GM18507 (cell line): ENCODE data around the gene SCN9A.
"Not testable (repeated sequence)": the region's sequence is repeated elsewhere in the genome, so short reads cannot be mapped to it uniquely, and the experiment has no call there.

ENCODE experiments used
- DNase-seq: peaks from one replicate; pipeline ENCODE4 v3.0.0; 2011; ENCODE audit warnings: low read depth; ENCODE audit not compliant: insufficient read length; ENCODE audit errors: extremely low spot score
- FAIRE-seq: peaks from 2 replicates; lab custom pipeline; 2011; peaks lifted over from hg19 to GRCh38; lab: Jason Lieb, UNC

SCN9A gene

GRCh38 chr2:166375736-166376487 lies at the start of gene SCN9A:
SCN9A (minus strand) TSS chr2:166375944; CDS start chr2:166311756, 64,188 bp downstream.
- DNase-seq (peak; percentile 1), FAIRE-seq (no peak)

GRCh38 chr2:166424841-166425240 lies 49.1 kb upstream of the SCN9A start:
- FAIRE-seq = no peak
- DNase-seq = no peak

GRCh38 chr2:166419616-166419934 lies 43.8 kb upstream of the SCN9A start:
- no peak for DNase-seq
- no peak for FAIRE-seq

GRCh38 chr2:166418853-166419615 lies 43.3 kb upstream of the SCN9A start:
- DNase-seq (no peak), FAIRE-seq (no peak)

- no peak for FAIRE-seq
These were observed 41.9 kb upstream of the SCN9A start for GRCh38 chr2:166417669-166418068.

GRCh38 chr2:166413255-166413654 lies 37.5 kb upstream of the SCN9A start:
- FAIRE-seq = no peak
- no peak for DNase-seq

More at GRCh38 chr2:166417669-166418068, 41.9 kb upstream of the SCN9A start:
- no peak for DNase-seq

GRCh38 chr2:166411473-166412230 lies 35.9 kb upstream of the SCN9A start:
- DNase-seq (no peak), FAIRE-seq (no peak)

- FAIRE-seq (no peak), DNase-seq (no peak)
These were observed 35.2 kb upstream of the SCN9A start for GRCh38 chr2:166410828-166411472.

GRCh38 chr2:166407746-166408145 lies 32.0 kb upstream of the SCN9A start:
- FAIRE-seq = not testable (repeated sequence)

GRCh38 chr2:166406374-166406773 lies 30.6 kb upstream of the SCN9A start:
- no peak for DNase-seq
- FAIRE-seq = no peak

More at GRCh38 chr2:166407746-166408145, 32.0 kb upstream of the SCN9A start:
- not testable (repeated sequence) for DNase-seq

GRCh38 chr2:166405569-166405926 lies 29.8 kb upstream of the SCN9A start:
- no peak for DNase-seq
- FAIRE-seq = no peak

- no peak for DNase-seq
- no peak for FAIRE-seq
These were observed 29.3 kb upstream of the SCN9A start for GRCh38 chr2:166404831-166405568.

GRCh38 chr2:166394245-166394644 lies 18.5 kb upstream of the SCN9A start:
- DNase-seq (no peak), FAIRE-seq (no peak)

GRCh38 chr2:166393008-166393407 lies 17.3 kb upstream of the SCN9A start:
- no peak for DNase-seq
- no peak for FAIRE-seq

GRCh38 chr2:166388481-166389070 lies 12.8 kb upstream of the SCN9A start:
- no peak for FAIRE-seq
- DNase-seq = no peak

- DNase-seq (no peak), FAIRE-seq (no peak)
These were observed 9.6 kb upstream of the SCN9A start for GRCh38 chr2:166385313-166385712.

- peak; percentile 0 for DNase-seq
- peak; percentile 33 for FAIRE-seq
These were observed 9.0 kb upstream of the SCN9A start for GRCh38 chr2:166384774-166385173.

GRCh38 chr2:166382448-166382847 lies 6.7 kb upstream of the SCN9A start:
- no peak for FAIRE-seq
- DNase-seq = no peak

- no peak for FAIRE-seq
- DNase-seq = no peak
These were observed 4.9 kb upstream of the SCN9A start for GRCh38 chr2:166380615-166381014.
